Measurements from ENCODE around the gene GPR137B.
"Not testable (repeated sequence)": the region's sequence is repeated elsewhere in the genome, so short reads cannot be mapped to it uniquely, and the experiment has no call there.

GPR137B gene

DNA sequence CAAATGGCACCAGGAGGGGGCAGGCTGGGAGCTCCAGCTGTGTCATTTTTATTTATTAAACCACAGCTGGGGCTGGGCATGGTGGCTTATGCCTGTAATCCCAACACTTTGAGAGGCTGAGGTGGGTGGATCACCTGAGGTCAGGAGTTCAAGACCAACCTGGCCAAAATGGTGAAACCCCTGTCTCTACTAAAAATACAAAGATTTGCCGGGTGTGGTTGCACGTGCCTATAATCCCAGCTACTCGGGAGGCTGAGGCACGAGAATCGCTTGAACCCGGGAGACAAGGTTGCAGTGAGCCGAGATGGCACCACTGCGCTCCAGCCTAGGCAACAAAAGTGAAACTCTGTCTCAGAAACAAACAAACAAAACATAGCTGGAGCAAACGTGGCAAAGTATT, 15.7 kb downstream of the GPR137B start:
- in situ Hi-C loops (cut with HindIII; ENCODE audit: low pct_ligation_motif_present, low sequenced_read_pairs) = not testable (repeated sequence)

DNA sequence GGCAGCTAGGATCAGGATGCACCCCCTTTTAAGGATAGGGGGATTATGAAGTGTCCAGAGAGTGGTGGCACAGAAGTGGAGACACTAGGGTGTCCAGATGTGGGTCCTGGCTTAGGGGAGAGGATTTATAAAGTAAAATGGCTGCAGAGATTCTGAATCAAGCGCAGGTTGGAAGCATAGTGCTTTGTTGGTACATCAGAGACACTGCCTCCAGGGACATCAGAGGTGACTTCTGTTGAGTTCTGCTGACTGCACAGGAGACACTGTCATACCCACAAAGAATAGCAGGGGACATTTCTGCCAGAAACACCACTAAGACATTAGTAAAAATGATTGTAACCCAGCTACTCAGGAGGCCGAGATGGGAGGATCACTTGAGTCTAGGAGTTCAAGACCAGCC, 16.4 kb downstream of the GPR137B start:
- DNase-seq = no peak
- Histone ChIP-seq H3K27me3 (replicated peaks) (no peaks in the 10 kb centered on the region), H3K4me3 (ENCODE audit: low read depth, low read length) (no peak overlapping the region), H3K27ac (no peak overlapping the region), H3K36me3 (replicated peaks) (no peaks in the 10 kb centered on the region)
- TF ChIP-seq CTCF (IDR thresholded peaks at IDR 0.05; ENCODE audit: low read depth, low read length, missing control alignments) = no peak
- in situ Hi-C loops (cut with HindIII; ENCODE audit: low pct_ligation_motif_present, low sequenced_read_pairs) = no loop called here

More for the DNA sequence above, 15.7 kb downstream of the GPR137B start:
- H3K27ac ChIP-seq; H3K27me3 ChIP-seq (replicated peaks); H3K36me3 ChIP-seq (replicated peaks); H3K4me3 ChIP-seq (ENCODE audit: low read depth, low read length); DNase-seq: not testable (repeated sequence)
- TF ChIP-seq CTCF (IDR thresholded peaks at IDR 0.05; ENCODE audit: low read depth, low read length, missing control alignments) = peak; percentile 29

DNA sequence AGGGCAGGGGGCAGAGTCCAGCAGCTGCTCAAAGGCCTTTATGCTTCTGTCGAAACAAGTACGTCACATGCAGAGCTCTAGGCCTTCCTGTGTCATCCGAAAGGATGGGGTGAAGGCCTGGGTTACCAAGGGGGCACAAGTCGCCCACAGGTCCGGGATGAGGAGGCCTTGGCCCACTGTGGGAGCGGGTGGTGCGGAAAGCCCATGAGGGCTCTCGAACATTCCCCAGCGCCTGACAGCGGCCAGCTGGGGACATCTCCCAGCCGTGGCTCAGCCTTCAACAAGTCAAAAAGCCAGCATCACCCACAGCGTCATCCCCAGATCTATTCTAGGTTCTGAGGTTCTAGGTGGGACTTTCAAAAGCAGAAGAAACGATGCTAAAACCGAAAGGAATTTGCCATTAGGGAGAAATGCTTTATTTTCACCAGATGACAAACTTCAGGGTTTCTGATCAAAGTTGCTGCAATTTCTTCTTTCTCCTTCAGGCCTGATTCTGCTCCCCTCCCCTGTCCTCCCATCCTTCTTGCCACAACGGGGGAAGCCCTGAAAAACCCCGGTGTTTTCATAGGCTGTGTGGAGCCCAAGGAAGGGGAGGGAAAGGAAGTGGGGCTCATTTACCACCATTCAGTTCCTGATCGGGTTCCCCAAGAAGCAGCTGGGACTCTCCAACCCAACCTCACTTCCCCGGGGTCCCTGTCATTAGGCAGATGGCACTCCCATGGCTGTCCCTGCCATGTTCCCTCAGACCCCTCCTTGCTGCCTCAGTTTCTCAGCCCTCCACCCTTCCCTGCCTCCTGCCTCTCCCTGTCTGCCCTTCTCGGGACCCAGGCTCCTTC, 17.6 kb downstream of the GPR137B start:
- in situ Hi-C loops (cut with HindIII; ENCODE audit: low pct_ligation_motif_present, low sequenced_read_pairs) = no loop called here
- H3K27me3 ChIP-seq (replicated peaks) = no peaks in the 10 kb centered on the region
- H3K36me3 ChIP-seq (replicated peaks) = no peaks in the 10 kb centered on the region
- TF ChIP-seq CTCF (IDR thresholded peaks at IDR 0.05; ENCODE audit: low read depth, low read length, missing control alignments) = no peak
- H3K27ac ChIP-seq = no peak overlapping the region
- DNase-seq = no peak
- no peak overlapping the region for H3K4me3 ChIP-seq (ENCODE audit: low read depth, low read length)

DNA sequence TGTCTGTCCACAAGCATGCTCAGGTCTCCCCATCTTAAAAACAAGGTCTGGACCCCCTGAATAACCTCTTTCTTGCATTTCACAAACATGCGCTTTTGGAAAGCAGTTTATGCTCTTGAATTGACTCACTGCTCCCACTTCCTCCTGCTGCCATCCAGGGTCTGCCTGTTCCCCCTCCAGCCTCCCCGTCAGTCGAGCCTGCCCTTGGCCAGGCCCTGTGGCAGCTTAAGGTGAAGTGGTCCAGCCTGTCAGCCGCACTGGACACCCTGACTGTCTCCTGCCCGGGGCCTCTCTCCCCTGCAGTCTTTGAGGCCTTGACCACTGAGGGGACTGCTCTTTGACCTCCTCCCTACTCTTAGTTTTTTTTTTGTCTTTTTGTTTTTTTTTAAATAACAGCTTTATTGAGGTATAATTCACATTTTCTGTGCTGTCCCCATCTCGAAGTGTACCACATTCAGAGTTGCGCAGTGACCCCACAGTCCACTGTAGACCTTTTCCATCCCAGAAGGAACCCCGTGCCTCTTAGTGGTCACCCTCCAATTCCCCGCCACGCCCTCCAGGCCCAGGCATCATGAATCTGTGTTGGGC, 18.3 kb downstream of the GPR137B start:
- H3K4me3 ChIP-seq (ENCODE audit: low read depth, low read length) = no peak overlapping the region
- H3K36me3 ChIP-seq (replicated peaks) = no peaks in the 10 kb centered on the region
- in situ Hi-C loops (cut with HindIII; ENCODE audit: low pct_ligation_motif_present, low sequenced_read_pairs) = no loop called here
- H3K27ac ChIP-seq = no peak overlapping the region
- no peaks in the 10 kb centered on the region for H3K27me3 ChIP-seq (replicated peaks)
- DNase-seq = no peak
- no peak for TF ChIP-seq CTCF (IDR thresholded peaks at IDR 0.05; ENCODE audit: low read depth, low read length, missing control alignments)

DNA sequence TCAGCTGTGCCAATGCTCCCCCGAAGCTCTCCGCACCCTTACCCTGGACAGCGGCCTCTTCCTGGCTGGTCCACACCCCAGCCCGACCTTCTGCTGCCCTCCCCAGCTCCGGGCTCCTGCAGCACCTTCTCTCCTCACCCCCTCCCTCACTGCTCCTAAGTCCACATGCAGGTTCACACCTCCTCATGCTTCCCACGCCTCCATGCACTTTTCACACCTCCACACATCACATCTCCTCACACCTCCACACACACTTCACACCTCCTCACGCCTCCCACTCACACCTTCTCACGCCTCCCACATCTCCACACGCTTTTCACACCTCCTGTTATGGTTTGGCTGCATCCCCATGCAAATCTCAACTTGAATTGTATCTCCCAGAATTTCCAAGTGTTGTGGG, 18.9 kb downstream of the GPR137B start:
- in situ Hi-C loops (cut with HindIII; ENCODE audit: low pct_ligation_motif_present, low sequenced_read_pairs) = no loop called here
- H3K4me3 ChIP-seq (ENCODE audit: low read depth, low read length) = no peak overlapping the region
- no peak for DNase-seq

DNA sequence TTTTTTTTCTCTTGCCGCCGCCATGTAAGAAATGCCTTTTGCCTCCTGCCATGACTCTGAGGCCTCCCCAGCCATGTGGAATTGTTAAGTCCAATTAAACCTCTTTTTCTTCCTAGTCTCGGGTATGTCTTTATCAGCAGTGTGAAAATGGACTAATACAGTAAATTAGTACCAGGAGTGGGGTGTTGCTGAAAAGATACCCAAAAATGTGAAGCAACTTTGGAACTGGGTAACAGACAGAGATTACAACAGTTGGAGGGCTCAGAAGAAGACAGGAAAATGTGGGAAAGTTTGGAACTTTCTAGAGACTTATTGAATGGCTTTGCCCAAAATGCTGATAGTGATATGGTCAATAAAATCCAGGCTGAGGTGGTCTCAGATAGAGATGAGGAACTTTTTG, 19.4 kb downstream of the GPR137B start:
- in situ Hi-C loops (cut with HindIII; ENCODE audit: low pct_ligation_motif_present, low sequenced_read_pairs); H3K36me3 ChIP-seq (replicated peaks); H3K27me3 ChIP-seq (replicated peaks); H3K4me3 ChIP-seq (ENCODE audit: low read depth, low read length); H3K27ac ChIP-seq; DNase-seq: not testable (repeated sequence)

More for the DNA sequence above, 18.9 kb downstream of the GPR137B start:
- no peaks in the 10 kb centered on the region for H3K27me3 ChIP-seq (replicated peaks)
- TF ChIP-seq CTCF (IDR thresholded peaks at IDR 0.05; ENCODE audit: low read depth, low read length, missing control alignments) = no peak
- no peak overlapping the region for H3K27ac ChIP-seq
- H3K36me3 ChIP-seq (replicated peaks) = no peaks in the 10 kb centered on the region

Measured in brain microvascular endothelial cell (primary cell).